Epidermal melanocyte (primary cell): ENCODE data around the gene CACNA2D3.
"Not testable (repeated sequence)": the region's sequence is repeated elsewhere in the genome, so short reads cannot be mapped to it uniquely, and the experiment has no call there.

Experiments used
- DNase-seq: peaks from one replicate; pipeline ENCODE4 v3.0.0; 2011; ENCODE audit warnings: low spot score; ENCODE audit not compliant: insufficient read length

The CACNA2D3 gene

DNA sequence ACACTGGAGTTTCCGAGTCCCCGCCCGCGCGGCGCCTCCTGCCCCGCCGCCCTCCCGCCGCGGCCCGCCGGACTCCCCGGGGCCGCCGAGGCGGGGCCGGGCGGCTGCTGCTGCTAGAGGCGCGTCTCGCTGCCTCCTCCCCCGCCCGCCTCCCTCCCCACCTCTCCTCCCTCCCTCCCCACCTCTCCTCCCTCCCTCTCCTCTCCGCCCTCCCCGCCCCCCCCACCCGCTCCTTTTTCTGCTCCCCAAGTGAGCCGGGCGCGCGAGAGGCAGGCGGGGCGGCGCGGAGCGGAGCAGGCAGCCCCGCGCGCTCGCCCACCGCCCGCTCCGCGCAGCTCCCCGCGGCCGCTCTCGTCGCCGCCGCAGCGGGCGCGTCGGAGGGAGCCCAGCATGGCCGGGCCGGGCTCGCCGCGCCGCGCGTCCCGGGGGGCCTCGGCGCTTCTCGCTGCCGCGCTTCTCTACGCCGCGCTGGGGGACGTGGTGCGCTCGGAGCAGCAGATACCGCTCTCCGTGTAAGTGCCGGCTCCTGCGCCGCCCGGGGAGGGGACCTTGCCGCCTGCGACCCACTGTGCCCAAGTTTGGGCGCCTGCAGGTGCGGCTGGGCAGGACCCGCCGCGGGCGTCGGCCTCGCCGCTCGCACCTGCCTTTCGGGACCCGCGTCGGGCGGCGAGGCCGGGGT is at the start of gene CACNA2D3:
CACNA2D3 (plus strand) TSS at position 229 of the 679 bp plus-strand sequence.
- no peak for DNase-seq

- no peak for DNase-seq
Observed at GRCh38 chr3:54073386-54073785, 49.0 kb upstream of the CACNA2D3 start.

DNA sequence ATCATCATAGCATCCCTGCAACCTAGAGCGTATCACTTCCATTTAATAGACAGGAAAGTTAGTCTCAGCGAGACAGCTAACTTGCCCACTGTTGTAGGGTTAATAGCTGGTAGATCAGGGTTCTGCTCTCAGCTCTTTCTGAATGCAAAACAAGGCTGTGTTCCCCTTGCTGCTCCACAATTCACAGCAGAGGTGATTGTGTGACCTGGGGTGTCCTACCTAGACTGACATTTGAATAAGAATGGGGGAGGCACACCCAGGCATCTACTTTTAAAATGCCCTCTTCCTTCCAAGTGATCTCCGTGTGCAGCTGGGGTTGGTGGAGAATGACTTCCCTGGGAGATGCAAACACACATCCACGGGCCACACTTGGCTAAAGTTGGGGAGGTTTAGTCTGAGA is 43.0 kb upstream of the CACNA2D3 start:
- DNase-seq, result no peak

- no peak for DNase-seq
Observed at GRCh38 chr3:54079730-54080325, 42.5 kb upstream of the CACNA2D3 start.

GRCh38 chr3:54083921-54084320 is 38.4 kb upstream of the CACNA2D3 start:
- no peak for DNase-seq

DNA sequence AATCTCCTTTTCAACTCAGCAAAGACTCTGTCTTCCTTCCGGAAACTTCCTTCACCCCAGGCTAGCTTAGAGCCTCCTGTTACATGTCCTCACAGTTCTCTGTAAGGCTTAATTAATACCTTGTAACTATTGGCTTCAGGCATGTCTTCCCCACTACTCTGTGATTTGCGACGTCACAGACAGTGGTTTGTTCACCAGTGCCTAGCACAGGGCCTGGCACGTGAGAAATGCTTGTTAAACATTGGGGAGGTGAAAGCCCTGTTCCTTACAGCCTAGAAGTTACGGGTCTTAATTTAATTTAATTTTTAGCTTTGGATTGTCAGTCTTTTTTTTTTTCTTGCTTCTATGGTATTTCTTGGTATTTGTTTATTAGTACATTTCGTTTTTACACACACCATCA is 36.4 kb upstream of the CACNA2D3 start:
- no peak for DNase-seq

- DNase-seq, result no peak
Observed at GRCh38 chr3:54086652-54087405, 35.5 kb upstream of the CACNA2D3 start.

- no peak for DNase-seq
Observed at GRCh38 chr3:54087581-54088410, 34.6 kb upstream of the CACNA2D3 start.

DNA sequence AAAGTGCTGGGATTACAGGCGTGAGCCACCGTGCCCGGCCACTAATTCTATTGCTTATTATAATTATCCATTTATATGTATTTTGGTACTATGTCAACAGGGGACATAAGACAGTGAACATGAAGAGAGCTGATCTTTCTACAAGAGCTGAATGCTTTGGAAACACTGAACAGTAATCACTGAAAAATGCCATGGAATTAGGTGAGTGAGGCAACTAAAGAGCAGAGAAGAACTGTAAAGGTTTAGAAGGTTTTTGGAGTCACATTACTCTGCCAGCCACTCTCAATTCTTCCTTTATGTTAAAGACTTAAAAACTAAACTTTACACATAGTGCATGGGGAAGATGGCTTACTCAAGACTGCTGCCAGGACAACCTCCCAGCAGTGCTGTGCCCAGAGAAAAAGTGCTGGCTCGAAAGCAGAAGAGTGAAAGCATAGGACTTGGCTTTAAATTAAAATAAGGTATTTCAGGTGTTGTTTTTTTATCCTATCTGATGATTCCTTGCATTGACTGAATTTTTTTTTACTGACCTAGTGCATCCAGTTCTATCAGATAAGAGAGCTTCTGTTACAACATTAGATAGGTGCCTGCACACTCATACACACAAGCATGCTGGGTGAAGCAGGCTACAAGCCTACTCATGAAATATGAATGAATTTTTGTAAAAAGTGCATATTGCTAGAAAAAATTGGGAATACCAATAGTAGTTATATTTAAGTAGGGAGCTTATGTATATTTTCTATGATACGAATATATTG is 28.7 kb upstream of the CACNA2D3 start:
- DNase-seq, result no peak

DNA sequence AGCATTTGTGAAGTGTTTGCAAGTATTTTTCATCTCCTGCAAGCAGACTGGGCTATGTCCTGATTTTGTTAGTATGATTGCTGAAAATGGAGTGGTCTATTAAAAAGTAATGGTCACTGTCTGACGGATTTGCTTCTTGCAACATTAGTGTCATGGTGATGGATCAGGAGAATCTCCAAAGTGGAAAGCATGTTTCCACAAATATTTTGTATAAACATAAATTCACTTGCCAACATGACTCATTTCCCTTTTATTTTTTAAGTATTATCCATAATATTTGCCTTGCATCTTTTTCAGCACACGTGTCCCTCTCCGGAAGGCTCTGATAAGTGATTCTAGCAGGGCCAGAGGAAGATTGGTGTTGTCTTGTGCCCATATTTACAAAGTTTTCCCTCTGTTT is 27.4 kb upstream of the CACNA2D3 start:
- no peak for DNase-seq

DNA sequence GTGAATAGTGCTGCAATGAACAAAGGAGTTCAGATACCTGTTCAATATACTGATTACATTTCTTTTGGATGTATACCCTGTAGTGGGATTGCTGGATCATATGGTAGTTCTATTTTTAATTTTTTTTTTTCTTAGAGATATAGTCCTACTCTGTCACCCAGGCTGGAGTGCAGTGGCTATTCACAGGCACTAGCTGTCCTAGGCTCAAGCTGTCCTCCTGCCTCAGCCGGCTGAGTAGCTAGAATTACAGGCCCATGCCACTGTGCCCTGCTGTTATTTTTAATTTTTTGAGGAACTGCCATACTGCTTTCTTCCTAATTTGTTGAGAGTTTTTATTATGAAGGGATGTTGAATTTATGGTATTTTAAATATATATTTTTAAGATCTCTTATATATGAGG is 23.0 kb upstream of the CACNA2D3 start:
- no peak for DNase-seq

GRCh38 chr3:54104084-54104483 is 18.3 kb upstream of the CACNA2D3 start:
- no peak for DNase-seq

- DNase-seq, result not testable (repeated sequence)
Observed at GRCh38 chr3:54116129-54116528, 6.2 kb upstream of the CACNA2D3 start.

DNA sequence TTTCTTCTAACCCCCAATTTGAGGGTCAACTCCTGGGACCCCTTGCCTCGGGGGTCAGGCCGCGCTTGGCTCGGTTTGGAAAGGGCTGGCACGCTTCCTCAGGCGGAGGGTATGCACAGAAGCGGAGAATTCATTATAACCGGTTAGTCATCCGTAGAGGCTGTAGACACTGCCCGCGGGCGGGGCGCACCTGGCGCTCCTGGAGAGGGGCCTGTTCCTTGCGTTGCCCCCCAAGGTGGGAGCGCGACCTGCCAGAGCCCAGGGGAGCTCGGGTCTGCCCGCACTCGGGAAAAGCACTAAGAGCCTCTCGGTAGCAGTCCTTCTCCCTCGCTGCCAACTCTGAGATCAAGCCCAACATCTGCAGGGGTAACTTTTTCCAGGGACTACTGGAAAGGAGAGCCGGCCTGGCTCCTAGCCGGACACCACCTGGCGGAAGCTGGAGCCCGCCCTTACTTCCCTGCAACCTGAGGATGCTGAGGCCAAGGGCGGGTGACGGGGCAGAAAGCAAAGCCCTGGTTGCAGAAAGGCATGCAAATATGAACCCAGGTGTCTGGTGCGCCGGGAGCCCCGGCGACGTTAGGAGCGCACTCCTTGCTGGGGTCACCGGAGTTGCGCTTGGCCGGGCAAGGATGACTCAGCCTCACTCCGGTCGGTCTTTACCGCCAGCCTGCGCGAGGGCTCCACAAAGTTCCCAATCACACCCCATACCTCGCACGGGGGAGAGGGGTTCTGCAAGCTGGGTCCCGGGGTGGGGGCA is 1.5 kb upstream of the CACNA2D3 start:
- DNase-seq, result no peak

- no peak for DNase-seq
Observed at GRCh38 chr3:54121414-54122323, 683 bp upstream of the CACNA2D3 start.

GRCh38 chr3:54123003-54123775 is 837 bp downstream of the CACNA2D3 start:
- no peak for DNase-seq

DNA sequence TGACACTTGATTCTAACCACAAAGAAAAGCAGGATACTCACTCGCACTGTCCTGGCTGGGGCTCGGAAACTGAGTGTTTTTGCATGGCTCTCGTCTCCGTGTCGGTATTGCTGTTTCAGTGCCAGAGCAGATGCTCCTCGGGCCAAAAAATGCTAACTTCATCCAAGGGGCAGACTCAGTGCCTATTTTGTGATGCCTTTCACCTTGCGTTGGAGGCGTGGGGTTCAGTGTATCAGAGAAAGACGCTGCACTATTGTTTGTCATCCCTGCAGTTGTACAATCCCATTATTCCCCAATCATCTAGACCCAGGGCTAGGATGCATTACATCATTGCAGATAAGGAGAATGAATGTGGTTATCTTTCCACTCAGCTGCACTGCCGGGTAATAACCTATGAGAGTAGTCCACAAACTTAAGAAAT is 1.4 kb downstream of the CACNA2D3 start:
- no peak for DNase-seq

GRCh38 chr3:54125300-54125699 is 2.9 kb downstream of the CACNA2D3 start:
- DNase-seq, result no peak
